K562 (cell line): ENCODE data around the gene NFIC. TPM values are rescaled to one million over a fixed set of nuclear protein-coding genes. Genes with fewer than 3 reads are reported as not detected.

Experiments
- BHLHE40 ChIP-seq: IDR thresholded peaks from 2 replicates; pipeline ENCODE4 v1.6.1; 2011; ENCODE audit warnings: low read length, improper control_type of control experiment
- HDAC8 ChIP-seq: fragments of 450-650 bp; IDR thresholded peaks from 2 replicates; pipeline ENCODE4 v1.6.1; 2016; ENCODE audit warnings: mild to moderate bottlenecking, missing genetic modification characterization, moderate library complexity, missing compliant biosample characterization
- L3MBTL2 ChIP-seq: fragments of 450-650 bp; IDR thresholded peaks from 2 replicates; pipeline ENCODE4 v1.6.1; 2016; ENCODE audit warnings: mild to moderate bottlenecking, moderate library complexity
- NFIC ChIP-seq: fragments of 450-650 bp; IDR thresholded peaks from 2 replicates; pipeline ENCODE4 v1.6.1; 2017; ENCODE audit warnings: mild to moderate bottlenecking, inconsistent platforms
- RFX1 ChIP-seq: fragments of 450-650 bp; IDR thresholded peaks from 2 replicates; pipeline ENCODE4 v1.6.1; 2016; ENCODE audit warnings: mild to moderate bottlenecking, moderate library complexity
- SMAD2 ChIP-seq: fragments of 150-350 bp; IDR thresholded peaks from 2 replicates; pipeline ENCODE4 v1.6.1; 2014; ENCODE audit warnings: low read depth, mild to moderate bottlenecking, low read length
- TBL1XR1 ChIP-seq, 2 experiments: IDR thresholded peaks; 2 replicates each; pipeline ENCODE4 v1.6.1; 2012; ENCODE audit warnings: improper control_type of control experiment in 2 of 2, low read length in 2 of 2, mild to moderate bottlenecking in 1 of 2
- TCF3 ChIP-seq: sonication (generic); formaldehyde crosslinking; IDR thresholded peaks from 2 replicates; pipeline ENCODE4 v1.4.0; 2020; ENCODE audit warnings: mild to moderate bottlenecking, missing genetic modification reagents
- TEAD2 ChIP-seq: fragments of 450-650 bp; IDR thresholded peaks from 2 replicates; pipeline ENCODE4 v1.6.1; 2016; ENCODE audit warnings: missing genetic modification characterization, control low read depth, missing compliant biosample characterization
- TOE1 ChIP-seq, 2 experiments: fragments of 450-650 bp in 1 of 2; sonication (generic) in 1 of 2; formaldehyde crosslinking in 1 of 2; IDR thresholded peaks; 2 replicates each; pipeline versions ENCODE4 v1.7.1 to v1.8.0; 2016 to 2022; ENCODE audit warnings: borderline replicate concordance in 2 of 2, mild to moderate bottlenecking in 2 of 2, antibody characterized with exemption in 1 of 2, inconsistent platforms in 1 of 2, low read depth in 1 of 2, missing genetic modification reagents in 1 of 2, moderate library complexity in 1 of 2
- YY1 ChIP-seq, 3 experiments: IDR thresholded peaks; 2 replicates each; pipeline ENCODE4 v1.6.1; 2011; ENCODE audit warnings: low read length in 2 of 3, mild to moderate bottlenecking in 2 of 3, moderate library complexity in 2 of 3, borderline replicate concordance in 1 of 3, control low read depth in 1 of 3, low read depth in 1 of 3; ENCODE audit not compliant: insufficient read depth in 3 of 3, insufficient replicate concordance in 2 of 3, control insufficient read depth in 1 of 3, insufficient read length in 1 of 3; ENCODE audit errors: extremely low read depth in 1 of 3
- ZNF165 ChIP-seq: fragments of 250-450 bp; sonication (Bioruptor Pico); IDR thresholded peaks from 2 replicates; pipeline ENCODE4 v1.4.0; 2020; ENCODE audit warnings: borderline replicate concordance
- ZNF212 ChIP-seq: fragments of 450-650 bp; formaldehyde crosslinking; IDR thresholded peaks from 2 replicates; pipeline ENCODE4 v1.4.0; 2020; ENCODE audit warnings: mild to moderate bottlenecking
- polyA plus RNA-seq, 8 experiments: library from polyadenylated mRNA; depleted of rRNA in 4 of 8; stranded (reverse) in 5 of 8; unstranded in 3 of 8; fragments of >200 nt; fragmentation: Nextera tagmentation in 2 of 8; fragmentation: Illumina TruSeq in 1 of 8; extraction: Ambion mirVana in 2 of 8; extraction: Trizol in 1 of 8; gene quantifications; 2 replicates each; pipeline versions ENCODE4 v1.2.1 to v1.2.3, GENCODE V29; 2011 to 2014; ENCODE audit warnings: inconsistent platforms in 1 of 8, missing spikeins in 1 of 8
- total RNA-seq, 7 experiments: library from RNA; depleted of rRNA in 6 of 7; stranded (reverse); fragments of >200 nt in 6 of 7; fragmentation: Illumina TruSeq in 2 of 7; extraction: Trizol in 2 of 7; gene quantifications; 2 replicates each; pipeline versions ENCODE4 v1.2.1 to v1.2.3, GENCODE V29; 2011 to 2021; ENCODE audit warnings: low replicate concordance in 1 of 7
- TF ChIP-seq, protein P1 (sequence below): fragments of 450-650 bp; IDR thresholded peaks from 2 replicates; pipeline ENCODE4 v1.6.1; 2016; ENCODE audit warnings: mild to moderate bottlenecking, moderate library complexity
- TF ChIP-seq, protein P2 (sequence below): sonication (generic); formaldehyde crosslinking; IDR thresholded peaks from 2 replicates; pipeline ENCODE4 v1.8.1; 2023; ENCODE audit warnings: mild to moderate bottlenecking, missing genetic modification reagents

Gene NFIC
- total and polyA plus RNA-seq, 9 of the 15 experiments (the other 6 are each of a cell fraction or from before 2014, with no cell fraction given): 0.71 to 62.1 (median 6.9) TPM

DNA sequence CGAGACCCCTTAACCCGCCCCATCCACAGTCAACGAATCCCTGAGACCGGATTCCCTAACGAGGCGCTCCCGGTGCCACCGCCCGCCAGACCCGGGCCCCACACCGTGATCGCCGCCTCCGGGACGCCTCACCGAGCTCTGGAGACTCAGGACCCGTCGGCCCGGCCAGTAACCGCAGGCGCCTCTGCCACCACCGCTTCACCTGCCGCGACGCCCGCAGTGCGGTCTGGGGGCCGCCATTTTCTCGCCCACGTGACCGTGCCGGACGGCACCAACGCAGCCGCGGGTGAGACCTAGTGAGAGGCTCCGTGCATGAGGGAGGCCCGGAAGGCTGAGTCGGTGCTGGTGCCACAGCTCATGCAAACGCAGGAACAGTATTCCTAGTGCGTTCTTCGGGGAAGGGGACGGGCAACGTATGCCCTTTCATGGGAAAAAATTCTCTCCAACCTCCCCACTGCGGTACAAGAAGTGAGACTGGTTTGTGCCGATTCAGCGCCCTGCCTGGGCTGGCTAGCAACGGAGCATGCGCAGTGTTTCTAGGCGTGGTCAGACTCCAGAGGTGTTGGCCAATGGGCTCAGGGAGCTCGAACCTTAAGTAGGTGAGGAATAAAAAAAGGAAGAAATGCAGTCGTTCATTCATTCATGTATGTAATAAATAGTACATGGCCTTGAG lies 134.2 kb downstream of the NFIC start, which contains the start of gene DOHH (continued):
- TF ChIP-seq TCF3 (CRISPR knock-in tag) (no peak), BHLHE40 (peak; percentile 97), SMAD2 (no peak), RFX1 (peak; percentile 59; the same call in 1 of the 2 replicates), ZNF165 (CRISPR knock-in tag) (no peak), TBL1XR1 (IDR thresholded peaks at IDR 0.05; ENCODE audit: low read length in 2 of 2) (peak in 1 of 2 experiments; percentile 74; a peak in 2 of 4 replicates), ZNF212 (CRISPR knock-in tag) (no peak), NFIC (peak; percentile 48), TEAD2 (tag) (no peak), YY1 (IDR thresholded peaks at IDR 0.05; ENCODE audit: borderline replicate concordance in 1 of 3, control insufficient read depth in 1 of 3, extremely low read depth in 1 of 3, insufficient read depth in 3 of 3, insufficient read length in 1 of 3, insufficient replicate concordance in 2 of 3, low read depth in 1 of 3, low read length in 2 of 3) (peak; percentile 95 to 99 (median 98)), L3MBTL2 (peak; percentile 84), TOE1 (IDR thresholded peaks at IDR 0.05; ENCODE audit: borderline replicate concordance) (peak; percentile 99), TOE1 (CRISPR knock-in tag; IDR thresholded peaks at IDR 0.05; ENCODE audit: borderline replicate concordance, low read depth) (no peak), HDAC8 (tag) (no peak; the same call in 1 of the 2 replicates)
- TF ChIP-seq, protein P1, sequence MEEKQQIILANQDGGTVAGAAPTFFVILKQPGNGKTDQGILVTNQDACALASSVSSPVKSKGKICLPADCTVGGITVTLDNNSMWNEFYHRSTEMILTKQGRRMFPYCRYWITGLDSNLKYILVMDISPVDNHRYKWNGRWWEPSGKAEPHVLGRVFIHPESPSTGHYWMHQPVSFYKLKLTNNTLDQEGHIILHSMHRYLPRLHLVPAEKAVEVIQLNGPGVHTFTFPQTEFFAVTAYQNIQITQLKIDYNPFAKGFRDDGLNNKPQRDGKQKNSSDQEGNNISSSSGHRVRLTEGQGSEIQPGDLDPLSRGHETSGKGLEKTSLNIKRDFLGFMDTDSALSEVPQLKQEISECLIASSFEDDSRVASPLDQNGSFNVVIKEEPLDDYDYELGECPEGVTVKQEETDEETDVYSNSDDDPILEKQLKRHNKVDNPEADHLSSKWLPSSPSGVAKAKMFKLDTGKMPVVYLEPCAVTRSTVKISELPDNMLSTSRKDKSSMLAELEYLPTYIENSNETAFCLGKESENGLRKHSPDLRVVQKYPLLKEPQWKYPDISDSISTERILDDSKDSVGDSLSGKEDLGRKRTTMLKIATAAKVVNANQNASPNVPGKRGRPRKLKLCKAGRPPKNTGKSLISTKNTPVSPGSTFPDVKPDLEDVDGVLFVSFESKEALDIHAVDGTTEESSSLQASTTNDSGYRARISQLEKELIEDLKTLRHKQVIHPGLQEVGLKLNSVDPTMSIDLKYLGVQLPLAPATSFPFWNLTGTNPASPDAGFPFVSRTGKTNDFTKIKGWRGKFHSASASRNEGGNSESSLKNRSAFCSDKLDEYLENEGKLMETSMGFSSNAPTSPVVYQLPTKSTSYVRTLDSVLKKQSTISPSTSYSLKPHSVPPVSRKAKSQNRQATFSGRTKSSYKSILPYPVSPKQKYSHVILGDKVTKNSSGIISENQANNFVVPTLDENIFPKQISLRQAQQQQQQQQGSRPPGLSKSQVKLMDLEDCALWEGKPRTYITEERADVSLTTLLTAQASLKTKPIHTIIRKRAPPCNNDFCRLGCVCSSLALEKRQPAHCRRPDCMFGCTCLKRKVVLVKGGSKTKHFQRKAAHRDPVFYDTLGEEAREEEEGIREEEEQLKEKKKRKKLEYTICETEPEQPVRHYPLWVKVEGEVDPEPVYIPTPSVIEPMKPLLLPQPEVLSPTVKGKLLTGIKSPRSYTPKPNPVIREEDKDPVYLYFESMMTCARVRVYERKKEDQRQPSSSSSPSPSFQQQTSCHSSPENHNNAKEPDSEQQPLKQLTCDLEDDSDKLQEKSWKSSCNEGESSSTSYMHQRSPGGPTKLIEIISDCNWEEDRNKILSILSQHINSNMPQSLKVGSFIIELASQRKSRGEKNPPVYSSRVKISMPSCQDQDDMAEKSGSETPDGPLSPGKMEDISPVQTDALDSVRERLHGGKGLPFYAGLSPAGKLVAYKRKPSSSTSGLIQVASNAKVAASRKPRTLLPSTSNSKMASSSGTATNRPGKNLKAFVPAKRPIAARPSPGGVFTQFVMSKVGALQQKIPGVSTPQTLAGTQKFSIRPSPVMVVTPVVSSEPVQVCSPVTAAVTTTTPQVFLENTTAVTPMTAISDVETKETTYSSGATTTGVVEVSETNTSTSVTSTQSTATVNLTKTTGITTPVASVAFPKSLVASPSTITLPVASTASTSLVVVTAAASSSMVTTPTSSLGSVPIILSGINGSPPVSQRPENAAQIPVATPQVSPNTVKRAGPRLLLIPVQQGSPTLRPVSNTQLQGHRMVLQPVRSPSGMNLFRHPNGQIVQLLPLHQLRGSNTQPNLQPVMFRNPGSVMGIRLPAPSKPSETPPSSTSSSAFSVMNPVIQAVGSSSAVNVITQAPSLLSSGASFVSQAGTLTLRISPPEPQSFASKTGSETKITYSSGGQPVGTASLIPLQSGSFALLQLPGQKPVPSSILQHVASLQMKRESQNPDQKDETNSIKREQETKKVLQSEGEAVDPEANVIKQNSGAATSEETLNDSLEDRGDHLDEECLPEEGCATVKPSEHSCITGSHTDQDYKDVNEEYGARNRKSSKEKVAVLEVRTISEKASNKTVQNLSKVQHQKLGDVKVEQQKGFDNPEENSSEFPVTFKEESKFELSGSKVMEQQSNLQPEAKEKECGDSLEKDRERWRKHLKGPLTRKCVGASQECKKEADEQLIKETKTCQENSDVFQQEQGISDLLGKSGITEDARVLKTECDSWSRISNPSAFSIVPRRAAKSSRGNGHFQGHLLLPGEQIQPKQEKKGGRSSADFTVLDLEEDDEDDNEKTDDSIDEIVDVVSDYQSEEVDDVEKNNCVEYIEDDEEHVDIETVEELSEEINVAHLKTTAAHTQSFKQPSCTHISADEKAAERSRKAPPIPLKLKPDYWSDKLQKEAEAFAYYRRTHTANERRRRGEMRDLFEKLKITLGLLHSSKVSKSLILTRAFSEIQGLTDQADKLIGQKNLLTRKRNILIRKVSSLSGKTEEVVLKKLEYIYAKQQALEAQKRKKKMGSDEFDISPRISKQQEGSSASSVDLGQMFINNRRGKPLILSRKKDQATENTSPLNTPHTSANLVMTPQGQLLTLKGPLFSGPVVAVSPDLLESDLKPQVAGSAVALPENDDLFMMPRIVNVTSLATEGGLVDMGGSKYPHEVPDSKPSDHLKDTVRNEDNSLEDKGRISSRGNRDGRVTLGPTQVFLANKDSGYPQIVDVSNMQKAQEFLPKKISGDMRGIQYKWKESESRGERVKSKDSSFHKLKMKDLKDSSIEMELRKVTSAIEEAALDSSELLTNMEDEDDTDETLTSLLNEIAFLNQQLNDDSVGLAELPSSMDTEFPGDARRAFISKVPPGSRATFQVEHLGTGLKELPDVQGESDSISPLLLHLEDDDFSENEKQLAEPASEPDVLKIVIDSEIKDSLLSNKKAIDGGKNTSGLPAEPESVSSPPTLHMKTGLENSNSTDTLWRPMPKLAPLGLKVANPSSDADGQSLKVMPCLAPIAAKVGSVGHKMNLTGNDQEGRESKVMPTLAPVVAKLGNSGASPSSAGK: no peak; the same call in none of the 2 replicates
- TF ChIP-seq, protein P2, sequence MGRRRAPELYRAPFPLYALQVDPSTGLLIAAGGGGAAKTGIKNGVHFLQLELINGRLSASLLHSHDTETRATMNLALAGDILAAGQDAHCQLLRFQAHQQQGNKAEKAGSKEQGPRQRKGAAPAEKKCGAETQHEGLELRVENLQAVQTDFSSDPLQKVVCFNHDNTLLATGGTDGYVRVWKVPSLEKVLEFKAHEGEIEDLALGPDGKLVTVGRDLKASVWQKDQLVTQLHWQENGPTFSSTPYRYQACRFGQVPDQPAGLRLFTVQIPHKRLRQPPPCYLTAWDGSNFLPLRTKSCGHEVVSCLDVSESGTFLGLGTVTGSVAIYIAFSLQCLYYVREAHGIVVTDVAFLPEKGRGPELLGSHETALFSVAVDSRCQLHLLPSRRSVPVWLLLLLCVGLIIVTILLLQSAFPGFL (CRISPR knock-in tag): 0 out of 2 replicates have a peak, but pooled peaks have one; percentile 68
